ENCODE data around the gene PKDREJ.
"Not testable (repeated sequence)": the region's sequence is repeated elsewhere in the genome, so short reads cannot be mapped to it uniquely, and the experiment has no call there.

Gene PKDREJ, protein sequence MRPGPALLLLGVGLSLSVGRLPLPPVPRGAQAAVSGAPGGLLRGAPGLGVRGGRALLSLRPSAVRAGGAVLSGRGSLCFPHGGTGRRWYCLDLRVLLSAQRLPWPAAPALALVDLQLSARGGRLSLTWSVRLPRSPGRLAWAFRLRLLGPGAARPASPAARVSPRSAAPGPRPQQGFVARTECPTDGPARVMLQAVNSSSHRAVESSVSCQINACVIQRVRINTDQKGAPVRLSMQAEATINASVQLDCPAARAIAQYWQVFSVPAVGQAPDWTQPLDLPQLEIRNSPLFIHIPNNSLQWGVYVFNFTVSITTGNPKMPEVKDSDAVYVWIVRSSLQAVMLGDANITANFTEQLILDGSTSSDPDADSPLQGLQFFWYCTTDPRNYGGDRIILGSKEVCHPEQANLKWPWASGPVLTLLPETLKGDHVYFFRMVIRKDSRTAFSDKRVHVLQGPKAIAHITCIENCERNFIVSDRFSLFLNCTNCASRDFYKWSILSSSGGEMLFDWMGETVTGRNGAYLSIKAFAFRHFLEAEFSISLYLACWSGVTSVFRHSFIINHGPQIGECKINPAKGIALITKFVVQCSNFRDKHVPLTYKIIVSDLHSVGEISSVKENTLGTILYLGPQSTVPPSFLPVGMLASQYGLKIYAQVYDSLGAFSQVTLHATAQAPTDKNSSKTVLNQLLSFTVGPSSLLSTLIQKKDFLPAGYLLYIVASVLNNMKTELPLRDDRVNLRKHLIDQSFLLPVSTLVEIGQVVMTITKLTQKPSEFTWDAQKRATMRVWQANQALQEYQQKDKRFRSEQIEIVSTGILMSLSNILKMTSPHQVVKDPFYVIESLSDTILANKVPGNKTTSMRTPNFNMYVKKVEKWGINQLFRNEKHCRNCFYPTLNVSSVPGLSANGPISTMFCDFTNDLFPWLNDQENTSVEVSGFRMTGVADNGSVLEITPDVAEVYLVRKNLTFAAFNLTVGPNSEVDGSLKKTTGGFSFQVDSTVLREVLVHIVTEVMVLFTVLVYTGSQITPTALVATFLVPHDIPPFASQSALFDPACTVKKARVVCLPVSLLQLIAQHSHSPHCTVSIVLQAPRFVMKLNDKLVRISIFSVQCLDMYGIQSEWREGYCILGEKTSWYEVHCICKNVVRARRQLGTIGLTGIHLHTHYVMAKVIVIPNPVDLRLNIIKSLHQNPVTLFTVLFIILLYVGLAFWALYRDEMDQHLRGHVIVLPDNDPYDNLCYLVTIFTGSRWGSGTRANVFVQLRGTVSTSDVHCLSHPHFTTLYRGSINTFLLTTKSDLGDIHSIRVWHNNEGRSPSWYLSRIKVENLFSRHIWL (N-terminal part only)

DNA sequence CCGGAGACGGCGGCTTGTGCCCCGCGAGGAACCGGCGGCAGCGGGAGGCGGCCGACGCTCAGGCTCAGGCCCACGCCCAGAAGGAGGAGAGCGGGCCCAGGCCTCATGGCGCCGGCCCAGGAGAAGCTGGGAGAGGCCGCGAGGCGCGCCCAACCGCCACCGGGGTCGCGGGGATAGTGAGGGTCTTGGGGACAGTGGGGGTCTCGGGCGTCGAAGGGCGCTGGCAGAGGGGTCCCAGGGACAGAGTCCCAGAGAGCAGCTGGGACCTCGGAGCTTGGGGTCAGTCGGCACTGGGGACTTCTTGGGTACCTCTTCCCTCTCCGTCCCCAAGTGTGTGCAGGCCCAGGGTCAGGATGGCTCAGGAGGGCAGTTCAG is at the start of gene PKDREJ:
TSS of gene PKDREJ (minus strand) at position 128 of the 375 bp plus-strand sequence. CDS start at position 107, 21 bp downstream.
- DNase-seq, result no peak

DNA sequence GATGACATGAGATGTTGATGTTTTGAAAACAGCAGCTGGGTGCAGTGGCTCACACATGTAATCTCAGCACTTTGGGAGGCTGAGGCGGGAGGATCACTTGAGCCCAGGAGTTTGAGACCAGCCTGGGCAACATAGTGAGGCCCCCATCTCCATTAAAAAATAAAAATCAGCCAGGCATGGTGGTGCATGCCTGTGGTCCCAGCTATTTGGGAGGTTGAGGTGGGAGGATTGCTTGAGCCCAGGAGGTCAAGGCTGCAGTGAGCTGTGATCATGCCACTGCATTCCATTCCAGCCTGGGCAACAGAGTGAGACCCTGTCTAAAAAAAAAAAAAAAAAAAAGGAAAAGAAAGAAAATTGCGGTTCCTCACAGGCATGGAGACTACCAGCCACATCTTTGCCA is 49.7 kb upstream of the PKDREJ start:
- DNase-seq, result not testable (repeated sequence)

DNA sequence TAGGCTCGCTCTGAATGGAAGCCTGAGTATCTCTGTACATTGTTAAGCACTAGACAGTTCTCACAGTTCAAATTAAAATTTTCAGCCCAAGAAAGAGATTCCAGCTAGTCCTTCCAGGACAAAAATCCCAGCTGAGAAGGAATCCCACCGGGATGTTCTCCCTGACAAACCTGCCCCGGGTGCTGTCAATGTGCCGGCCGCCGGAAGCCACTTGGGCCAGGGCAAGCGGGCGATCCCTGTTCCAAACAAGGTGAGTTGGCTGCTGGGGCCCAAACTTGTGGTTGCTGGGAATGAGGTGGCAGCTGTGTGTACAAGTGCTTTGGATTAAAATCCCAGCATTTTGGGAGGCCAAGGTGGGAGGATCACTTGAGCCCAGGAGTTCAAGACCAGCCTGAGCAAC is 48.9 kb upstream of the PKDREJ start:
- no peak for DNase-seq

DNA sequence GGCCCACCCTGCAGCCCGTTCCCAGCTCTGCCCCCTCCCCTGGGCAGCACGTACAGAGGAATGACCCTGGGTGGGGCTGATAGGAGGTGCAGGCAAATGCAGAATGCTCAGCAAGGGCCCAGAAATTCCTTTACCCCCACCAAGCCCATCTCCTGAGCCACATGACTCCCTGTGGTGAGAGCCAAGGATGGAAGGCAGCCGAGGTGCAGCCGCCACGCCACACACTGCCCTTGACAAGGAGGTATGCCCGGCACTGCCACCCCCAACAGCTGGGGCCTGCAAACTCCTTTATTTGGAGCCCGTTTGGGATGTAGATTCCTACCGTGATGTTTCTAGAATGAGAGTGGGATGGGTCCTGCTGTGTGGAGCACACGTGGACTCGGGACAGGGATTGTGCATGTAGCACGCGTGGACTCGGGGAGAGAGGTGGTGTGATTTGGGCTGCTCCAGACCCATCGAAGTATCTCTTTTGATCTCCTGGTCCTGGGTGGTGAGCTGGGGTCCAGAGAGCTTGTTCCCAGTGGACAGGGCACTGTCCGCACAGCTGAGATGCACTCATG is 46.5 kb upstream of the PKDREJ start:
- no peak for DNase-seq

DNA sequence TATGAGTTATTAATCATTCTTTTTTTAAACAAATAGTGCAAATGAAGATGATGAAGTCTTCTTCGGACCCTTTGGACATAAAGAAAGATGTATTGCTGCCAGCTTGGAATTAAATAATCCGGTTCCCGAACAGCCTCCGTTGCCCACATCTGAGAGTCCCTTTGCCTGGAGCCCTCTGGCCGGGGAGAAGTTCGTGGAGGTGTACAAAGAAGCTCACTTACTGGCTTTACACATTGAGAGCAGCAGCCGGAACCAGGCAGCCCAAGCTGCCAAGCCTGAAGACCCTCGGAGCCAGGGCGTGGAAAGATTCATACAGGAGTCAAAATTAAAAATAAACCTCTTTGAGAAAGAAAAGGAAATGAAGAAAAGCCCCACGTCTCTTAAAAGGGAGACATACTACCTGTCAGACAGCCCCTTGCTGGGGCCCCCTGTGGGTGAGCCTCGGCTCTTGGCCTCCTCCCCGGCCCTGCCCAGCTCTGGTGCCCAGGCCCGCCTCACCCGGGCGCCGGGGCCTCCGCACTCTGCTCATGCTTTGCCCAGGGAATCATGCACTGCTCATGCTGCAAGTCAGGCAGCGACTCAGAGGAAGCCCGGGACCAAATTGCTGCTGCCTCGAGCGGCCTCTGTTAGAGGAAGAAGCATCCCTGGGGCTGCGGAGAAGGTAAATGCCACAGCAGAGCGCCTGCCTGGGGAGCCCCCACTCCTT is 45.3 kb upstream of the PKDREJ start:
- no peak for DNase-seq

DNA sequence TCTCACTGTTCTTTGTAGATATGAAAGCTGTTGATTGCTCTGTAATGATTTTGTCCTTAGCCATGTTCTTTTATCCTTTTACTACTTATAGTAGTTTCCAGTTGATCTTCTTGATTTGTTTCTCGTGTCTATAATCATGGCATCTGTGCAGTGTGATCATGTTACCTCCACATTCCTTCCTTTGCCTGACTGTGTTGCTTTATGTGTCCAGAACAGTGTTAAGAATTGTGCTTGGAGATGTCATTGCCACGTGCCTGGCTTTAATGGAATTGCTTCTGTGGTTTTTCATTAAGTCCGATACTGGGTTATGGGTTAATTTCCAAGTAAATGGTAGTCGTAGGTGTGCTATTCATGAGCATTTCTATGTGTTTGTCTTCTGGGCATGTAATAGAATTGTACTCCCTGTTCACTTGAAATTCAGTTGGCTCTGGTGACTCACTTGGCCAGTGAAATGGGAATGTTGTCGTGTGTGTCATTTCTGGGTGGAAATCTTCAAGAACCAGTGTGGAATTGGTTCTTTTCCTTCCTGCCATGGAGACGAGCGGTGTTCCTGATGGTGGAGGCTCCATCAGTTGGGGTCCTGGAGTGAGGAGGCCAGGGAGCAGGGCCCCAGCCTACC is 40.3 kb upstream of the PKDREJ start:
- DNase-seq, result no peak

DNA sequence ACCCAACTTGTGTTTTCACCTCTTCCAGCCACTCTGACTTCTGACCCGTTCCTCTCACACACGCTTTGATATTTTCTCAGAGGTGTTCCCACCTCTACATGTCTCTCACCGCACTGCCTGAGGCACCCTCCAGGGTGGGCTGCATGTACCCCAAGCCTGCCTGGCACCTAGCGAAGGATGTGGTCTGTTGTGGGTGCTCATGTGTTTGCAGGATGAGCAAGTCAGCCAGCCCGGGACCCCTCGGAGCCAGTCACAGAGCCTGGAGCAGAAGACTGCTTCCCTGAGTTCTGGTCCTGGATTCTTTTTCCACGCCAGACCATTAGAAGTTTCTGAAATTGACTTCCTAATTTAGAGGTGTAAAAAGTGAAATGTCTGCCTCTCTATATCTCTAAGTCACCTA is 37.3 kb upstream of the PKDREJ start:
- no peak for DNase-seq

DNA sequence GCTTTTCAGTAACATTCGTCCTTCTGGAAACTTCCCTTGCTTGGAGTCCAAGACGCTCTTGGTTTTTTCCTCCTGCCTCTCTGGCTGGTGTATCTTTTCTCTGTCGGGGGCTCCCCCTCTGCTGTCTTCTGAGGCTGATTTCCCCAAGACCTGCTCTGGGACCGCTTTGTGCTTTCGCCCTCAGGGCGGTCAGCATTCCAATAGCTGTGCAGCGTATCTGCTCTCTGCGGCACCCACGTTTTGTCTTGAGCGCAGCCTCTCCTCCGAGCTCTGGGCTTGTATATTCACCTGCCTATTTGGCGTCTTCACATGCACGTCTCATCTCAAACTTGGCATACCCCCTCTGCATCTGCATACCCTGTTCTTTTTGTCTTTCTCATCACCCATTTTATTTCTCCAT is 36.0 kb upstream of the PKDREJ start:
- no peak for DNase-seq

DNA sequence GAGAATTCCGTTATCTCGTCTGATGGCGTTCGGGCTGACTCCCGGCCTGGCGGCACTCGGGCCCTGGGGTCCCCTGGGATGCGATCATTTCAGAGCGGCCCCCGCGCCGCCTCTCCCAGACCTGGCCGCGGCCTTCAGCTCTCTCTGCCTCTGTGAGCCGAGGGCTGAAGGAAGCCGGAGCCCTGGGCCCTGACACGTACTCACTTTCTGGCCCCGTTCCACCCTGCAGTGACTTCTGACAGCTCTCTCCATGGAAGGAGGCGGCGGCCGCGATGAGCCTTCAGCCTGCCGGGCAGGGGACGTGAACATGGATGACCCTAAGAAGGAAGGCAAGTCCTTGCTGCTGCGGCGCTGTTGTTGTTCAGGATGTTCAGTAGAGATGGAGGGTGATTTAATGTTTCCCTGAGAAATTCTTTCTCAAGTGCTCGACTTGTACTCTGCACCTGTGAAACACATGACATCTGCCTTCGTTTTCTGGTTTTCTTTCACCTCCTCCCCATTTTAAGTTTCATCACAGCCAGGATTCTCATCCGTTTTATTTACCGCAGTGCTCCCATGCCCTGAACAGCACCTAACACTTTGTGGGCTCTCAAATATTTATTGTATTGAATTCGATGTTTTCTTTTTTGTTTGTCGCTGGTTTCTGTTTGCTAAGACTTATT is 34.1 kb upstream of the PKDREJ start:
- DNase-seq, result no peak

DNA sequence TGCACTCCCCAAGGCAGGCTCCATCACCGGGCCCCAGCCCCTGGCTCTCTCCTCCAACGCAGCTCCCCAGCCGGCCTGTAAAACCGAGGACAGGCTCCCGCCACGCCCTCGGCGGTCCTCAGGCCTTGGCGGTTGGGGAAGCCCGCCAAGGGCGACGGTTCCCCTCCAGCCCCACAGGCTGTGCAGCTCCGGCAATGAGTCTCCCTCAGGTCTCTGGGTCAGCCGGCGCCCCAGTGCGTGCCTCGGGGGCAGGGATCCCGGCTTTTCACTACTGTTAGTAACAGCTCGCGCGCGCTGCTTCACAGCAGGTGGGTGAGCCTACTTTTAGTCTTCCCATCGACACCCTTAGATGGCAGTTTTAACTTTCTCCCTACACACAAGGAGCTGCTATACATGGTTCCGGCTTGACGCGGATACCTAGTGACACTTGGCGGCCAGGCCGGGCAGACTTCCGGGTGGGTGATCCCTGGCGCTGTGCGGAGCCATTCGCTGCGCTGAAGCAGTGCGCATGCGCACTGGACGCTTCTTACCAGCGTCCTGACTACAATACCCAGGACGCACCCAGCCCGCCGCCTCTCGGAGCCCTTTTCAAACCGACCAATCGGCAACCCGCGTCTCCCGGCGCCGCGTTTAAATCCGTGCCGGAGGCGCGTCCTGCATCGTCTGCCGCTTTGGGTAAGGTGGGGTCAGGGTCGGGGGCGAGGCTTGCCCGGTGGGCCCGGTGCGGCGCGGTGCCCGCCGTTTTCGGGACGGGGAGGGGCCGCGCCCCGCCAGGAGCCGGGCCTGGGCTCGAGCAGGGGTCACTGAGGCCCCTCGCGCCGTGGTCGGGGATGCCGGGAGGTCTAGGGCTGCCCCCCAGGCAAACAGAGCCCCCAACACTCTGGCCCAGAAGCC is 33.4 kb upstream of the PKDREJ start, which contains the start of gene GTSE1:
TSS of gene GTSE1 (plus strand) at position 614 of the 894 bp plus-strand sequence. CDS start 531 bp downstream, outside the sequence.
- no peak for DNase-seq

DNA sequence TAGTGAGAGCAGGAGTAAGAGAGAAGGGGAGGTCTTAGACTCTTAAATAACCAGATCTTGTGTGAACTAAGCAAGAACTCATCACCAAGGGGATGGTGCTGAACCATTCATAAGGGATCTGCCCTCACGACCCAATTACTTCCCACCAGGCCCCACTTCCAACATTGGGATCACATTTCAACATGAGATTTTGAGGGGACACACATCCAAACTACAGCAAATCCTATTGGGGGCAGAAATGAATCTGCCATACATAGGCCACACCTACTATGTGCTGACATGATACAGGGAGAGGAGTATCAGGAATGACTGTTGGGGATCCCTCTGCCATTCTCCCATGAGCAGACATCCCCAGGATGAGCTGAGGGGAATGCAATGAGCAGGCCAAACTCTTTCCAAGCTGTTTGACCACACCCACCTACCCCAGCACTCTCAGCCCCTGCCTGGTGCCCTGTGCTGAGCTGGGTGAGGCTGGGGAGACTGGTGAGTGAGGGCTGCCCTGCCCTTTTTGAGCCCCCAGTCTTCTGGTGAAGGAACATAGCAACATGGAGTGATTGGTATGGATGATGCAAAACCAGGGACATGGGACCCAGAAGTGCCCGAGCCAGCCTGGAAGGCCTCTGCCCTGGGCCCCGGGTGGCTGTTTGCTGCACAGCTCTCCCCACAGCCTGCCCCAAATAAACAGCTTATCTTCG is 32.3 kb upstream of the PKDREJ start:
- no peak for DNase-seq

DNA sequence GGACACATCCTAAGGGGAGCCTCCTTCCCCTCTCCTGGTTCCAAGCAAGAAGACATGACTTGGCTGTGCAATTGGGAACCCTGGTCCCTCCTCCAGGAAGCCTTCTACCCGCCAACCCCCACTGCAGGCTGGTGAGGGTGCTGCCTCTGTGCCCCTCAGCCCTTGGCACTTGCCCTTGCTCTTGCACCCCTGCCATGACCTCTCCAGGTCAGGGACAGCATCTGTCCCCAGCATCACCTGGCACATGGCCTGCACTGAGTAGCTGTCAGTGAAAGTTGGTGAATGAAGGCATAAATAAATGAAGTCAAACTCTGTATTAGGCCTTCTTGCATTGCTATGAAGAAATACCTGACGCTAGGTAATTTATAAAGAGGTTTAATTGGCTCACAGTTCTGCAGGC is 31.6 kb upstream of the PKDREJ start:
- DNase-seq, result no peak

DNA sequence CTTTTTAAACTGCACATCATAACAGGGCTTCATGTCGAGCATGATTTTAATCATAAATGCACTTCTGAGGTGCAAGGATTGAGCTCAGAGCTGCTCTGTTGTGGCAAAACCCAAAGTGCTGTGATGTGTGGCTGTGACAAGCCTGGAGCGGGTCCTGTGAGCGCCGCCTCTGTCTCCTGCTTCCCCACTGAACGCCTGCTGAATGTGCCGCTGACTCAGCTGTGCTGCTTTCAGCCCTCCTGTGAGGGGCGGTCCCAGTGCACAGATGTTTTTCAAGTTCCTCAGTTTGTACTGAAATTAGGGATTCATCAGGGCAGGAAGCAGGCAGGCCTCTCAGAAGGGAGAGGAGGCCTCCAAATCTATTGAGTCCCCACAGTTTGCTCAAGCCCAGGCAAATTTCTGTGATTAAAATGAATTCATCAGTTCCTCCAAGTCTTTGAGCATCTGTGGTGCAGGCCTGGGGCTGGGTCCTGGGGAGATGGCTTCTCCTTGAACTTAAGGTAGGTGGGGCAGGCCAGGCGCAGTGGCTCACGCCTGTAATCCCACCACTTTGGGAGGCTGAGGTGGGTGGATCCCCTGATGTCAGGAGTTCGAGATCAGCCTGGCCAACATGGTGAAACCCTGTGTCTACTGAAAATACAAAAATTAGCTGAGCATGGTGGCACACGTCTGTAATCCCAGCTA is 30.6 kb upstream of the PKDREJ start:
- no peak for DNase-seq

DNA sequence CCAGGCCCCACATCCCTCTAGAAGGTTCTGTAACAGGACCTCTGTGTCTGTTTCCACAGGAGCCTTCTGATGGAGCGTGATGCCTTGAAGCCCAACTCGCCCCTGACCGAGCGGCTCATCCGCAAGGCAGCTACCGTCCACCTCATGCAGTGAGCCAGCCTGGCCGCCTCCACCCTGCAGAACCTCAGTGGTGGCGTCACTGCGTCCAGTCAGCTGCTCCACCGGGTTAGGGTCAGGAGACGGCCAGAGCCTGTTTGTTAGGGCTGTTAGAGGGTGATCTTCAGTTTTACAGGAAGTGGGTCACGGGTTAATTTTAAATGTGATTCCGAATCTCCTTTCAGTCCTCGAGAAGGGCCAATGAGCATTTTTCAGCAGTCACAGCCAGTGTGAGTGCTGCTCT is 29.6 kb upstream of the PKDREJ start:
- no peak for DNase-seq

DNA sequence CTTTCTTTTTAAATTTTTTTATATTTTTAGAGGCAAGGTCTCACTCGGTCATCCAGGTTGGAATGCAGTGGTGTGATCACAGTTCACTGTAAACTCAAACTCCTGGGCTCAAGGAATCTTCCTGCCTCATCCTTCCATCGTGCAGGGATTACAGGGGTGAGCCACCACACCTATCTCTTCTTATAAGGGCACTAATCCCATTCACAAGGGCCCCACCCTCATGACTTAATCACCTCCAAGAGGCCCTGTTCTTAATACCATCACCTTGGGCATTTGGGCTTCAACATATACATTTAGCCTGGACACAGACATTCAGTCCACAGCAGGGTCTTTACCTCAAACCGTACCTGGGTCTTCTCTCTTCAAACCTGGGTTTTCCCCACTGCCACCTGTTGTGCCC is 29.0 kb upstream of the PKDREJ start:
- no peak for DNase-seq

DNA sequence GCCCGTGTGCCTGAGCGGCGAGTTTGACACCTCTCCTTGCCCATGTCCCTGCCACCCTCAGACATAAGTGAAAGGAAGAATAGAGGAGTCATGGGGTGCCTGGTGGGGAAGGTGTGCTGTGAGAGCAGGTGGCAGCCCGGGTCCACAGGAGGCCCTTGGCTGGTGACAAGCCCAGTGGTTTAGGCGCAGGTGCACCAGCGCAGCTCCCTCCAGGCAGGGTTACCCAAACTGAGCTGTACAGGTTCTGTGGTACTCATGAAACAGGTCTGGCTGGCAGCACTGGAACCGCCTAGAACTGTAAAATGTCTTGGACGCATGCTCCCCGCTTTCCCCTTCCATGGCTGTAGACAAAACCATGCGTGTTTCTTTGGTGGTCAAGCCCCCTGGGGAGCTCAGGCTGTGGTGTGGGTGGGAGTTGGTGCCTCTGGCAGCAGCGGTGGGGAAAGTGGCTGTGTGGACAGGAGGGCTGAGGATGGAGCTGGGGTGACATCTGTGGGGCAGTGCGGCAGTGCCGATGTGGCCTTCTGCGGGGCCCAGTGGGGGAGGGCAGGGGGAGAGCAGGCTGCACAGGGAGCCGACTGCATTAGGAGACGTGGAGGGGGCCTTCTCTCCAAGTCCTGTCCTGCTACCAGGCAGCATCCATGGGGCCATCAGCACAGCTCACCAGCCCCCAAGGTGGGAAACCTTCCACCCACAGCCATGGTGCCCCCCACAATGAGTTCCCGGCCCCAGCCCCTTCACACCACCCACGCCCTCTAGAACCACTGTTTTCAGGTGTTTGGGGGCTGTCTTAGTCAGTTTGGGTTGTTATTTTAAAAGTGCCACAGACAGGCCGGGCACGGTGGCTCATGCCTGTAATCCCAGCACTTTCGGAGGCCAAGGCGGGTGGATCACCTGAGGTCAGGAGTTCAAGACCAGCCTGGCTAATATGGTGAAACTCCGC is 28.0 kb upstream of the PKDREJ start:
- no peak for DNase-seq

DNA sequence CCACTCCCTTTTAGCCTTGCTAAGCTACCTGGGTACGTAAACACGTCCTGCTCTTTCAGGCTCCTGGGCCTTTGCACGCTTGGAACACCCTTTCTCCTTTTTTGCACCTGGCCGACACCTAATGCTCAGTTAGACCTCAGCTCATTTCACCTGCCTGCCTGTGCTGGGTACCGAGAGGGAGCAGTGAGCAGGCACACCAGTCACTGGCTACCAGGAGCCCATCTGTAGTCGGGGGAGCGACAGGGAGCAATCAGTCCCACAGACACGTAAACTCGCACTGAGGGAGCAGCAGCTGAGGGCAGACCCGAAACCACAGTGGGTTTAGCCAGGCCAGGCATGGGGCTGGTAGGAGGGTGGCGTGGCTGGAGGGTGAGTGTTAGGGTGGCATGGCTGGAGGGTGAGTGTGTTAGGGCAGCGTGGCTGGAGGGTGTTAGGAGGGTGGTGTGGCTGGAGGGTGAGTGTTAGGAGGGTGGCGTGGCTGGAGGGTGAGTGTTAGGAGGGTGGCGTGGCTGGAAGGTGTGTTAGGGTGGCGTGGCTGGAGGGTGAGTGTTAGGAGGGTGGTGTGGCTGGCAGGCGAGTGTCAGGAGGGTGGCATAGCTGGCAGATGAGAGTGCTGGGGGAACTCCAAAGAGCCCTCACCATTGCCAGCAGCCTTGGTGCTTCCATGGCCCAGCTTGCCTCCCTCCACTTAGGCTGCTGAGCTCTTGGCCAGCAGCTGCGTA is 27.1 kb upstream of the PKDREJ start:
- no peak for DNase-seq
